GM18520 (cell line): Measurements from ENCODE around the gene CDC27.
"Not testable (repeated sequence)": the region's sequence is repeated elsewhere in the genome, so short reads cannot be mapped to it uniquely, and the experiment has no call there.

Experiments
- ATAC-seq: cut with Tn5 transposase; IDR thresholded peaks from one replicate; pipeline ENCODE4 v1.9.1; 2021; ENCODE audit not compliant: unreplicated experiment

CDC27 gene

GRCh38 chr17:47072886-47073285, 116.2 kb downstream of the CDC27 start:
- no peak for ATAC-seq

DNA sequence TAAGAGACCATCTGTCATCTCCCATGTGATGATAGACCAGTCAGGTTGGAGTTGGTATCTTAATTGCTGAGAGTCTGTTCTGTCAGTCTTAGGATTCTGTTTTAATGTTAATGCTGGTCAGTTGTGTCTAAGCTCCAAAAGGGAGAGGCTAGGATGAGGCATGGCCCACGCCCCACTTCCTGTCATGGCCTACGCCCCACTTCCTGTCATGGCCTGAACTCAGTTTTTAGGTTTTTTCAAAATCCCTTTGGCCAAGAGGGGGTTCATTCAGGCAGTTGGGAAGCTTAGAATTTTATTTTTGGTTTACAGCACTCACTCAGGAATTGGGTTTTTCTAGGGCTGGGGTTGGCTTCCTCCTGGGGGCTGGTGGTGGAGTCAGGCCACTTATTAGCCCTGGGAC, 117.9 kb downstream of the CDC27 start:
- ATAC-seq, result not testable (repeated sequence)

DNA sequence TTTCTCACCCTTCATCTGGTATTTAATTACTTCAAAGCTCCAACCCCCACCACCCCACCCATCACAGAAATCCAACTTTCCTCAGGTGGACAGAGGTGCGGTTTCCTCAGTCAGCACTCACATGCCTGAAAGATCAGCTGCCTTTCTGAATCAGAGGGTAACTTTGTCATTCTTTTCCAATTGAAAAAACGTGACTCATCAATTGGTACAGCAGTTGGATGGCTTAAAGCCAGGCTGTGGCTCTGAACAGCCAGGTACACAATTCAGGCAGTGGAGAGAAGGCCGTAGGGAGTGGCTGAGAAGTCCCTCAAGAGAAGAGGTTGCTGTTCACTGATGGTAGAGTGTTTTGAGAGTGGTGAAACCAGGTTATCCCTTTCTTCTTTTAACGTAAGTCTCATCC, 118.8 kb downstream of the CDC27 start:
- not testable (repeated sequence) for ATAC-seq
